CD4-positive, alpha-beta T cell treated with Interleukin-12 subunit alpha and Interleukin-12 subunit beta, for 1 hour (primary cell): ENCODE measurements around the gene KIFC3.
"Not testable (repeated sequence)": the region's sequence is repeated elsewhere in the genome, so short reads cannot be mapped to it uniquely, and the experiment has no call there.

ENCODE experiments used
- DNase-seq: peaks from one replicate; pipeline ENCODE4 v3.0.0-alpha.2; 2020

KIFC3 gene, protein sequence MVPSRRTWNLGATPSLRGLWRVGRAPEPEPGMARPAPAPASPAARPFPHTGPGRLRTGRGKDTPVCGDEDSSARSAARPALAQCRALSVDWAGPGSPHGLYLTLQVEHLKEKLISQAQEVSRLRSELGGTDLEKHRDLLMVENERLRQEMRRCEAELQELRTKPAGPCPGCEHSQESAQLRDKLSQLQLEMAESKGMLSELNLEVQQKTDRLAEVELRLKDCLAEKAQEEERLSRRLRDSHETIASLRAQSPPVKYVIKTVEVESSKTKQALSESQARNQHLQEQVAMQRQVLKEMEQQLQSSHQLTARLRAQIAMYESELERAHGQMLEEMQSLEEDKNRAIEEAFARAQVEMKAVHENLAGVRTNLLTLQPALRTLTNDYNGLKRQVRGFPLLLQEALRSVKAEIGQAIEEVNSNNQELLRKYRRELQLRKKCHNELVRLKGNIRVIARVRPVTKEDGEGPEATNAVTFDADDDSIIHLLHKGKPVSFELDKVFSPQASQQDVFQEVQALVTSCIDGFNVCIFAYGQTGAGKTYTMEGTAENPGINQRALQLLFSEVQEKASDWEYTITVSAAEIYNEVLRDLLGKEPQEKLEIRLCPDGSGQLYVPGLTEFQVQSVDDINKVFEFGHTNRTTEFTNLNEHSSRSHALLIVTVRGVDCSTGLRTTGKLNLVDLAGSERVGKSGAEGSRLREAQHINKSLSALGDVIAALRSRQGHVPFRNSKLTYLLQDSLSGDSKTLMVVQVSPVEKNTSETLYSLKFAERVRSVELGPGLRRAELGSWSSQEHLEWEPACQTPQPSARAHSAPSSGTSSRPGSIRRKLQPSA

DNA sequence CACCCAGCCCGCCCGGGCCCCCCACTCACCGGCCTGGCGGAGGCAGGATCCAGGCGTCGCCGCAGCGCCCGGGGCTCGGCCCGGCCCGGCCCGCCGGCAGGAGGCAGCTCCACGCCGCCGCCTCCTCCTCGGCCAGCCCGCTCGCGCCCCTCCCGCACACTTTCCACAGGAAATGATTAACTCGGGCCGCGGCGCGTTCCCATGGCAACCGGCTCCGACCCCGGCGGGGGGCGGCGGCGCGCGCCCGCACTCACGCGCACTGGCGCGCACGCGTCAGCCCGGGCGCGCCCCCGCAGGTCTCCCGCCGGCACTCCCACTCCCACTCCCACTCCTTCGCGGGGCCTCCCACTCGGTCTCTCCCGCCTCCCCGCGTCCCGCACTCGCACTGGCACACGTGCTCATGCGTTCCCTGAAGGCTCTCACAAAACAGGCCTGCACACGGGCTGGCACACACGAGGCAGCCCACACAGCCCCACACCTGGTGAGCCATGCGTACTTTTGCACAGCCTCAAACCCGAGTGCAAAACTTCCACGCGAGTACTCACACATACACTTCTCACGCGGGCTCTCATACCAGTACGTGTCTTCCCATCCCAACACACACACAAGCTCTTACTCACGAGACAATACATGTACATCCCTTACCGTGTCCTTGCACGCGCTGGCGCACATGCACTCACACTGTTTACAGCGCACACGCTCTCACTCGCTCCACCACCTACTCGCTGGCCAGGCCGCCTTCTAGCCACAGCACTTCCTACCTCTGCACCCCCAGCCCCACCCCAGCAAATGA, at the start of gene KIFC3:
TSS of gene KIFC3 (minus strand) at position 151 of the 793 bp plus-strand sequence. CDS start 4,248 bp downstream, outside the sequence.
- DNase-seq: peak; percentile 77

DNA sequence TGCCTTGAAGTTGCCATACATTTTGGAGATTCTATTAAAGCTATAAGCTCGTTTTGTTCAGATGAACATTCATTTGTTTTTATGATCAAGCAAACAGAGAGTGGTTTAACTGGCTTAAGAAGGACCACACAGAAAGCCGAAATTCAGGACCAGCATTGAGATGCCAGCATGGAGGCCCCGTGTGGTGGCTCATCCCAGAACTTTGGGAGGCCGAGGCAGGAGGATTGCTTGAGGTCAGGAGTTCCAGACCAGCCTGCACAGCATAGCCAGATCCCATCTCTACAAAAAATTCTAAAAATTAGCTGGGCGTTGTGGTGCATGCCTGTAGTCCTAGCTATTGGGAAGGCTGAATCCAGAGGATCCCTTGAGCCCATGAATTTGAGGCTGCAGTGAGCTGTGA, 45.9 kb upstream of the KIFC3 start:
- no peak for DNase-seq

DNA sequence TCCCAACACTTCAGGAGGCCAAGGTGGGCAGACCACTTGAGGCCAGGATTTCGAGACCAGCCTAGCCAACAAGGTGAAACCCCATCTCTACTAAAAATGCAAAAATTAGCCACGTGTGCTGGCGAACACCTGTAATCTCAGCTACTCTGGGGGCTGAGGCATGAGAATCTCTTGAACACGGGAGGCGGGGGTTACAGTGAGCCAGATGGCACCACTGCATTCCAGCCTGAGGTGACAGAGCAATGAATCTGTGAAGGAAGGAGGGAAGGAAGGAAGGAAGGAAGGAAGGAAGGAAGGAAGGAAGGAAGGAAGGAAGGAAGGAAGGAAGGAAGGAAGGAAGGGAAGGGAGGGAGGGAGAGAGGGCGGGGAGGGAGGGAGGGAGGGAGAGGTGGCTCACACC, 44.6 kb upstream of the KIFC3 start:
- DNase-seq: not testable (repeated sequence)

DNA sequence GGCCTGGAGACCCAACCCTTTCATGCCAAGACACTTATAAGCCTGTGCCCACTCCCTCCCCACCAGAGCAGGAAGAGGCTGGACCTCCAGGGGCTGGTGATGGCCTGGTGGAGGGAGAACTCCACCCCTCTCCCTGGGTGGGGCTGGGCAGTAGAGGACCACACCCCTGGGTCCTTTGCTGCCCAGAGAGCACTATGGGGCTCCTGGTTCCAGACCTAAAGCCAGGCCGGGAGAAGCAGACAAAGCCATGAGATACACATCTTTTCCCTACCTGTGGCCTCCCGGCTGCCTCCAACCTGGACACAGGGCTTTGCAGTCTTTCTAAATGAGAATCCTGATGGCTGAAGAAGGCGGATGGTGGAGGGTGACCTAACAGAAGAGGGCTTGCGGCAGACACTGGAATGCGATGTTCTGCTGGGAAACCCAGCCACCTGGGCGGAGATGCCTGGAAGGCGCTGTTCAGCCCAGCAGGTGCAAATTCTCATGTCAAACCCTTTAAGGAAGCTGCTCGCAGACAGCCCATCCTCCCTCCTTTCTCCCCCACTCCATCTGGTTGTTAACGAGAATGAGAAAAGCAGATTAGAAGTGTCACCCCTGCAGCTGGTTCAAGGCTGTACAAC, 43.9 kb upstream of the KIFC3 start:
- no peak for DNase-seq

DNA sequence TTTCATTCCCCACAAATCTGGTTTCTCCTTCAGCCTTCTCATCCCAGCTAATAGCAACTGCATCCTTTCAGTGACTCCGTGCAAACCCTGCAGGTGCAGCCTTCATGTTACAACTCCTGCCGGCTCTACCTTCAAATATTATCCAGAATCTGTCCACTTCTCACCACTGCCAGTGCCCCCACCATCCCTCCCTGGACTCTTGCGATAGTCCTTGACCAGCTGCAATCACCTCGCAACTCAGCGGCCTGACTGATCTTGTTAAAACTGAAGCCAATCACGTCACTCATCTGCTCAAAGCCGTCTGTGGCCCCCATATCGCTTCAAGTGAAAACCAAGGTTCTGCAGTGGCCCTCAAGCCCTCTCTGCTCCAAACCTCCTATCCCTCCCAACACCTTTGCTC, 42.8 kb upstream of the KIFC3 start:
- no peak for DNase-seq

DNA sequence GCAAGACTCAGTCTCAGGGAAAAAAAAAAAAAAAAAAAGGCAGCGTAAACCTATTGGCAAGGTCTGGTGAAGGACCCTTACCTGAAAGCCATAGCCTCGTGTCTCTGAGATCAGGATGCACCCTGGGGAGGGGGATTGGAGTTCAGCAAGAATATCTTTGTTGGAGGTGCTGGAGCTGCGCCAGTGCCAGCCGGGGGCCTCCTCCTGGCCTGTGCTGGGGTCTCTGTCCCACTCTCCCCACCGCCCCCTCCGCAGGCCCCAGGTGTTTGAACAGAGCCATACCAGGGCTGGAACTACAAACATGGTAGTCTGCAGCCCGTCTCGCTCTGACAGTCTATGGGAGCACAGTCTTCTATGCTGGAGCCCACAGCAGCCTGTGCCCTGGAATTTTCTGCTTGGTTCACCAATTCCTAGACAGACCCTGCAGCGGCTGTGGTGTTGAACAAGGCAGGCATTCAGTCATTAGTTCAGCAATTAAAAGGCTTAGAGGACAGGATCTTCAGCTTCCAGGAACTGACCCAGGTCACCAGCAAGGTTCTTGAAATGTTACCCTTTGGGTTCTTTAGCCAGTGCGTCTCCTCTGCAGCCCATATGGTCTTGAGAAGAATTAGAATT, 42.2 kb upstream of the KIFC3 start:
- DNase-seq: no peak

DNA sequence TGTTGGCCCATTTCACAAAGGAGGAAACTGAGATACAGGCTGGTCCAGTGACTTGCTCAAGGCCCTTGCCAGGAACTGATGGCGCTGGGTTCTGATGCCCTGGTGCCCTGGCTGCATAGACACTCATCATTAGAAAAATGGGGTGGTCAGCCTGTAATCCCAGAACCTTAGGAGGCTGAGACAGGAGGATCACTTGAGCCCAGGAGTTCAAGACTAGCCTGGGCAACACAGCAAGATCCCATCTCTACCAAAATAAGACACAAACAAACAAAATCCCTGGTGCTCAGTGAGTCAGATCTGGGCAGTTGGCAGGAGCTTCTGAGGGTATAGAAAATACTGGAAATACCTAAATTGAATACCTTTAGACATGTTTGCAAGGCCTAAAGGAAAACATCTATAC, 41.1 kb upstream of the KIFC3 start:
- DNase-seq: no peak

DNA sequence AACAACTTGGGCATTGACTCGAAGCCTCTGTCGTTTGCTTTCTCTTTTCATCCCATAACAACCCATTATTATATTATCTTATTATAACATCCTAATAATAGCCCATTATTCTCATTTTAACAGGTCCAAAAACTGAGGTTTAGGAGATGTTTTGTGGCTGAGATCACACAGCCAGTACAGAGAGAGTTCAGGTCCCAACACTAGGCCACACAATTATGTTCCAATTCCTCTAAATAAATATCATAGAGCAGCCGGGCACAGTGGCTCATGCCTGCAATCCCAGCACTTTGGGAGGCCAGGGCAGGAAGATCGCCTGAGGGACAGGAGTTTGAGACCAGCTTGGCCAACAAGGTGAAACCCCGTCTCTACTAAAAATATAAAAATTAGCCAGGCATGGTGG, 40.3 kb upstream of the KIFC3 start:
- DNase-seq: no peak

DNA sequence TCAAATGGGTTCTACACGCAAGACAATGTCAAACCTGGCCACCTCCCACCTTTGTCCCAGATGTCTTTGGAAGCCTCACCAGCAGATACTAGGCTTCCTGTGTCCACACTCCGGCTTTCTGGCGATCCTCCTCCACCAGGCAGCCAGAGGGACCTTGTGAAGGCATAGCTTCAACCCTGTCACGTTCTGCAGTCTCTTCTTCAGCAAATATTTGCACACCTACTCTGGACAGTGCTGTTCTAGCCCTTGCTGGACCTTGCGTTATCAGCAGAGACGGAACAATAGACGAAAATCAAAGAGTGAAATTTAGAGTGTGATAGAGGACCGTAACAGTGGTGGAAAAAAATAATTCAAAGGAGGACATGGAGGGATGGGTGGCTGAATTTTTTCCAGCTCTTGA, 38.5 kb upstream of the KIFC3 start:
- DNase-seq: no peak

DNA sequence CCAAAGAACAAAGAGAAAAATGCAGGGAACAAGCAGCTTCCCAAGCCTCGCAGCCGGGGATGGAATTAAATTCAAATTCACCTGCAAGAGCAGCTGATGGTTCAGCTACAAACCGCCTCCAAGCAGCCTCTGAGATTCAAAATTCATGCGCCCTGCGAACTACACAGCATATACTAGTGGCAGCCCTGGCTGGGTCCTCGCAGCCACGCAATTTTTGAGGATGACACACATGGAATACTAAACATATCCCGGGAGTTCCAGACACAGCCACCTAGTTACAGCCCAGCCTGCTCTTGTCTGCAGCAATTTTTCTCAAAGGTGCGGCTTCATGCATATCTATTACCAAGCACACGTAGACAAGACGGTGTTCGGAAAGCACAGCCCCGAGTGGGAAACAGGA, 35.9 kb upstream of the KIFC3 start:
- DNase-seq: no peak

DNA sequence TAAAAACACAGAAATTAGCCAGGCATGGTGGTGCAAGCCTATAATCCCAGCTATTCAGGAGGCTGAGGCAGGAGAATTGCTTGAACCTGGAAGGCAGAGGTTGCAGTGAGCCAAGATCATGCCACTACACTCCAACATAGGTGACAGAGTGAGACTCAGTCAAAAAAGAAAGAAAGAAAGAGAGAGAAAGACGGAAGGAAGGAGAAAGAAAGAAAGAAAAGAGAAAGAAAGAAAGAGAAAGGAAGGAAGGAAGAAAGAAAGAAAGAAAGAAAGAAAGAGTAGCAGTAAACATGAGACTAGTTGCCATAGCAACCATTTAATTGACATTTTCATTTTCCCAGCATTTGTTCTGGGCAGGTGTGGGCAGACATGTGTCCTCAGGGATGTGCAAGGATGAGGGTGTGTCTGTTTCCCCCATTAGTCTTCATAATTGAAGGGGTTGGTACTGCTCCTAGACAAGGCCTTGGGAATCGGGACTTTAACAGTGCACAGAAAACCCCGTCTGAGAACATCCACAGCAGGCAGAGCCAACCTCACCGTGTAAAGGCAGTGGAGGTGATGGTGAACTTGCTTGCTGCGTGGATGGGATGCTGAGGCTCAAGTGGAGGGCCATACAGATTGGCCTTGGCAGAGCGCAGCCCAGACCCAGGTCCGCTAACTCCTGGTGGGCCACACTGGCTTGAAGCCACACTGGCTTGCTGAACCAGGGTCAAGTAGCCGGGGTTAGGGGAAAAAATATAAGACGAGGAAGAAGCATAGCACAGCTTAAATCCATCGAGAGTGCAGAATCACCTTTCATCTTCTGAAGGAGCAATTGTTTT, 35.2 kb upstream of the KIFC3 start:
- DNase-seq: no peak

DNA sequence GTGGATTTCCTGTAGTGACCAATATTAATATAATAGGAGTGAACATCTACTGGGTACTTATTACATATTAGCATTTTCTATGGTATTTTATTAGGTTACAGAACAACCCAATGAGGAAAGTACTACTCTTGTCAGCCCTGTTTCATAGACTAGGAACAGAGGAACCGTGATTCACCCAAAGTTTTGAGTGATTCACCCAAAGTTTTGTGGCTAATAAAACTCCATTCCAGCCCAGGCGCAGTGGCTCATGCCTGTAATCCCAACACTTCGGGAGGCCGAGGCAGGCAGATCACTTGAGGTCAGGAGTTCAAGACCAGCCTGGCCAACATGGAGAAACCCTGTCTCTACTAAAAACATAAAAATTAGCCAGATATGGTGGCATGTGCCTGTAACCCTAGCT, 33.1 kb upstream of the KIFC3 start:
- DNase-seq: not testable (repeated sequence)

DNA sequence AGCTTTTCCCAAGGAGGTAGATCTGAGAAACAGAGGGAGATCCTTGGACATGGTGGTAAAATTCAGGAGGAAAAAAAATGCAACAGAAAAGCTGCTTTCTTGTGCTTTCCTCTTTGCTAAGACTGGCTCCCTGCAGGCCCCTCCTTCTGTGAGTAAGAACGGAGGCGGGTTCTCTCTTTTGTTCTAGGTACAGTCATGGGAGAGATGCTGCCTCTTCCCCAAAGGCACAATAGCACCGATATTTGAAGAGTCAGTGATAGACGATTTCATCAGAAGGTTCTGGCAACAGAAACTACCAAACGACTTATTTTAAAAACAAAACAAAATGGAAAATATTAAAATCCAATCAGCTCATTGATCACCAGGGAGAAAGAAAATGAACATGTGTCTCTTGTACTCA, 32.6 kb upstream of the KIFC3 start:
- DNase-seq: no peak

DNA sequence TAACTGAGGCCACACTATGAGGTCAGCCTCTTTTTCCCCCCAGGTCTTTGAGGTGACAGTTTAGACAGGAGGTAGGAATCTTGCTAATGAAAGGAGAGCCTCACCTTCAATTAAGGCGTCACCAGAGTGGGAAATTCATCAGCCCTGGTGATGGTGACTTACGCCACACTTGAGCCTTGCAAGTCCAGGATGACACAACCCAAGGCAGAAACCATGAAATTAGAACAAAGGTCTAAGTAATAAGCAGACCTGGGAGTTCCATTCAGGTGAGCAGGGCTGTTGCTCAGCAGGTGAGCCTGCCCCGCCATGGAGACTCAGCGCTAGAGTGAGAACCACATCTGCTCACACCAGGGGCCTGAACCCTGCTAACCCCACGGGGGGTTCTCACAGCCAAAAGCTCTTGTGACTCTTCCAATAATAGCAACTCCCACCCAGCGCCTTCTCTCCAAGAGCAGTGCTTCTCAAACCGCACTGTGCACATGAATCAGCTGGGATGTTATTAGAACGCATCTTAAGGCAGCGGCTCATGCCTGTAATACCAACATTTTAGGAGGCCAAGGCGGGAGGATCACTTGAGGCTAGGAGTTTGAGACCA, 28.7 kb upstream of the KIFC3 start:
- DNase-seq: no peak

DNA sequence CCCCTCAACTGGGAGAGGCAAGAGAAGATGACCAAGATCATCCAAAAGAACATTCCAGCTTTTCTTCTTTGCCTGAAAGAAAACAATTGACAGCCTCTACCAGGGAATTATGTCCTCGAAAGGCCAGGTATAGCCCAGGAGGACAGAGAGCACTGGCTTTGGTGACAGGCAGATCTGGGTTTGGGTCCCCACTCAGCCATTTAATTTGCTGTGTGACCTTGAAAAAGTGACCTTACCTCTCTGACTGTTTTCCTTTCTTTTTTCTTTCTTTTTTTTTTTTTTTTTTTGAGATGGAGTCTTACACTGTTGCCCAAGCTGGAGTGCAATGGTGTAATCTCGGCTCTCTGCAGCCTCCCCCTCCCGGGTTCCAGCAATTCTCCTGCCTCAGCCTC, 27.7 kb upstream of the KIFC3 start:
- DNase-seq: no peak

DNA sequence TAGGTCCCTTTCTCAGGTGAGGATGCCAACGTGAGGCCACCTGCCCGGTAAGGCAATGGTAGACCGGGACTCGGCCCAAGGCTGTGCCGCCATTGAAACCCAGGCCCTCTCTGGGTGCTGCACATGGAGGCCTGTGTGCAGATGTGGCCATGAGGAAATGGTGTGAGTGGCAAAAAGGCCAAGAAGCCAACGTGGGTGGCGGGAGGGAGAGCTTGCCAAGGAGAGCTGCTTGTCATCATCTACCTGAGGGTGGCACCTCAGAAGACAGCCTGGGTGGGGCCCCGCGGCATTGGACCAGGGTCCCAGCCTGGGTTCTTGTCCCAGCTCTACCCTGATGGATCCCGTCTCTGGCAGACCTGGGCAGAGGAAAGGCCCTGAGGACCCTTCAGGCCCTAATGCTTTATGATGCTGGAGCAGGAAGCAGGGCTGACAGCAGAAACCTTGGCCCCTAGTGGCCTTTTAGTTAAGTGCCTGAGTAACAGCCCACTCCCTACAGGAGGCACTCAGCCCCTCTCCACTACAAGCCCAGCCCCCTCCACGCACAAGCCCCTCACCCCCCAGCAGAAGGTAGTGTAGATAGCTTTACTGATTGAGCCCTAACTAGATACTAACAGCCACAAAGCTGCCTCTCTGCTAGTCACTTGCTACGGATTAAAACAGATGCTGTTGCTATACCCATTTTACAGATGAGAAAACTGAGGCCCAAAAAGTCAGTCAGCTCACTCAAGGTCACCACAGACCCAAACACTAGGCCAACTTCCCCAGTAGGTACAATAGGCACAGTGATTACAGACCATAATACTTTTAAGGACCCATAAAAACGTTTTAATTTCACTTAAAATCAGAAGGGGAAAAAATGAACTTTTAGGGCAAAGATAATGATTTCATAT, 26.2 kb upstream of the KIFC3 start:
- DNase-seq: no peak

DNA sequence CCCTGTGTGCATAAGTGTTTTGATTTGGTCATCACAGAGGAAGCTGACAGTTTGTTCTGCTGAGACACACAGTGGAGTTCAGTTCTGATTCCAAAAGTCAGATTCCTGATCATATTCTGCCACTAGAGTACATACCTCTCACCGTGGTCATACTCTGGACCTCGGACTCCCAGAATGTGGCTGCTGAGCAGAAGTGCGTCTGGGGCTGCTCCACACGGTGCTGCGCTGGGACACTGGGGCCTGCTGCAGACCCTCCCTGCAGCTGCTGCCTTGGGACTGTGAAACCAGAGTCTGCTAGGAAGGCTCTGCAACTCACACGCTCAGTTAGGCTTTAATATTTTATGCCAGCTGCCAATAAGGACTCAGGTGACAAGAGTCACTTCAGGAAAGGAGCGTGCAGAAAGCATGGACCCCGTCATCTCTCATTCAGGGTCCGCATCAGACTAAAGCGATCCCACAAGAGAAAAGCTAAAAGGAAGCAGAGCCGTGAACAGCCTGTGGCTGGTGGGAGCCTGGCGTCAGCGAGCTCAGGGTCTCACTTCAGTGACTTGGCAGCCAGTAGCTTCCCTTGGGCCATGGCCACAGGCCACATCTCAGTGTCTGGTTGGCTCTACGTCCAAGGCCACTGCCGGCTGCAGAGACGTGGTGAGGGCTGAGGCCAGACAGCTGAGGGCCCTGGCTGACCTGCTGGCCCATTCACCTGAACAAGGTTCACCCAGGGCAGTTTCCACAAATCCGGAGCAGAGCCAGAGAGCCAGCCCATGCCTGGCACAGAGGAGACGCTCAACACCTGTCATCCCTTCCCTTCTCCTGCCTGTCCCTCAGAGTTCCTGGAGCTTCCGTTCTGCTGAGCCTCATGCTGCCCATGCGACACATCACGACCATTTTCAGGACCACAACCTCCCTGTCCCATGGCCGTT, 24.7 kb upstream of the KIFC3 start:
- DNase-seq: no peak

DNA sequence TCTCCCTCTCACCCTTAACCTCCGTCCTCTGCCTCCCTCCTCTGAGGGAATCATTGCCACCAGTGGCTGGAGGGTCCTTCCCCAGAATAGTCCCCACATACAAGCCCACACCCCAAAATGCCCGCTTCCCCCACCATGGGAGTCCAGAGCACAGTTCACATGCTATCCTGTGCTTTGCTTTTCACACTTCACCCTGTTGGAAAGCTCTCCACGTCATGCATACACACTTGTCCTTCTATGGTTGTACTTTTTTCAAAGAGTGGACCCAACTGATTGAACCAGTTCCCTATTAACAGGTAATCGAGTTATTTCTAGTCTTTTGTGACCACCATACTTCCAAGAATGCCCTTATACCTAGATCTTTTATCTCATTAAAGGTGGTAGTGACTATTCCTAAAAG, 23.8 kb upstream of the KIFC3 start:
- no peak for DNase-seq
